ENCODE results near the gene LRRN3.

LRRN3 gene

GRCh38 chr7:111159426-111159825, 68.5 kb downstream of the LRRN3 start:
- DNase-seq (ENCODE audit: low spot score), result no peak
- TF ChIP-seq CTCF (IDR thresholded peaks at IDR 0.05; ENCODE audit: extremely low read depth, insufficient read depth, missing control alignments), result no peak
- in situ Hi-C loops (cut with MboI; ENCODE audit: low pct_unique_long_range_greater_than_20kb, low sequenced_read_pairs, unreplicated experiment), result no loop called here

GRCh38 chr7:111160297-111160696, 69.4 kb downstream of the LRRN3 start:
- DNase-seq (ENCODE audit: low spot score), result no peak
- TF ChIP-seq CTCF (IDR thresholded peaks at IDR 0.05; ENCODE audit: extremely low read depth, insufficient read depth, missing control alignments), result no peak
- in situ Hi-C loops (cut with MboI; ENCODE audit: low pct_unique_long_range_greater_than_20kb, low sequenced_read_pairs, unreplicated experiment), result no loop called here

- TF ChIP-seq CTCF (IDR thresholded peaks at IDR 0.05; ENCODE audit: extremely low read depth, insufficient read depth, missing control alignments), result no peak
- in situ Hi-C loops (cut with MboI; ENCODE audit: low pct_unique_long_range_greater_than_20kb, low sequenced_read_pairs, unreplicated experiment), result no loop called here
- DNase-seq (ENCODE audit: low spot score), result no peak
Measured at GRCh38 chr7:111162692-111163091, 71.8 kb downstream of the LRRN3 start.

GRCh38 chr7:111164442-111164841, 73.5 kb downstream of the LRRN3 start:
- DNase-seq (ENCODE audit: low spot score), result no peak
- in situ Hi-C loops (cut with MboI; ENCODE audit: low pct_unique_long_range_greater_than_20kb, low sequenced_read_pairs, unreplicated experiment), result no loop called here
- TF ChIP-seq CTCF (IDR thresholded peaks at IDR 0.05; ENCODE audit: extremely low read depth, insufficient read depth, missing control alignments), result no peak

- no peak for DNase-seq (ENCODE audit: low spot score)
- no peak for TF ChIP-seq CTCF (IDR thresholded peaks at IDR 0.05; ENCODE audit: extremely low read depth, insufficient read depth, missing control alignments)
- in situ Hi-C loops (cut with MboI; ENCODE audit: low pct_unique_long_range_greater_than_20kb, low sequenced_read_pairs, unreplicated experiment), result no loop called here
Measured at GRCh38 chr7:111168182-111168581, 77.3 kb downstream of the LRRN3 start.

GRCh38 chr7:111172564-111173257, 81.8 kb downstream of the LRRN3 start:
- no peak for TF ChIP-seq CTCF (IDR thresholded peaks at IDR 0.05; ENCODE audit: extremely low read depth, insufficient read depth, missing control alignments)
- no peak for DNase-seq (ENCODE audit: low spot score)
- in situ Hi-C loops (cut with MboI; ENCODE audit: low pct_unique_long_range_greater_than_20kb, low sequenced_read_pairs, unreplicated experiment), result no loop called here
